PC-3 (cell line): ENCODE data around the gene OMG. TPM values are rescaled to one million over a fixed set of nuclear protein-coding genes. Genes with fewer than 3 reads are reported as not detected.

Experiments
- ATAC-seq: fragments of 200-7000 bp; cut with Tn5 transposase; 2 replicates; pipeline ENCODE4 v1.9.1; 2020; ENCODE audit warnings: mild to moderate bottlenecking, moderate library complexity
- BruUV-seq: library from RNA; stranded (reverse); fragments of 400-500 nt; replicated peaks from 2 replicates; lab custom pipeline; 2021; lab: Mats Ljungman, UMichigan
- CTCF ChIA-PET: fragments of 300-600 bp; sonication (Branson Sonifier 250); formaldehyde crosslinking; loops from one replicate; lab custom pipeline; 2022; ENCODE audit warnings: antibody characterized with exemption; lab: Charles Lee
- POLR2A ChIA-PET: fragments of 300-600 bp; sonication (Branson Sonifier 250); formaldehyde crosslinking; loops from one replicate; lab custom pipeline; 2022; ENCODE audit warnings: antibody characterized with exemption; ENCODE audit not compliant: unreplicated experiment; lab: Charles Lee
- DNase-seq: peaks from one replicate; pipeline ENCODE4 v3.0.0-alpha.2; 2015
- H2AFZ ChIP-seq: fragments of 300-600 bp; sonication (generic); 2 replicates; pipeline ENCODE4 v1.6.0; 2016; ENCODE audit warnings: antibody characterized with exemption, low read length
- H3F3A ChIP-seq: fragments of 300-600 bp; sonication (generic); one replicate; pipeline ENCODE4 v1.6.0; 2017; ENCODE audit warnings: antibody characterized with exemption, low read length, control low read depth, mild to moderate bottlenecking; ENCODE audit not compliant: unreplicated experiment
- H3K27ac ChIP-seq: fragments of 300-600 bp; sonication (generic); 2 replicates; pipeline ENCODE4 v1.5.1; 2016; ENCODE audit warnings: mild to moderate bottlenecking, low read length
- H3K27me3 ChIP-seq: fragments of 300-600 bp; sonication (generic); 2 replicates; pipeline ENCODE4 v1.6.1; 2016; ENCODE audit warnings: low read length, mixed read lengths
- H3K36me3 ChIP-seq: fragments of 300-600 bp; sonication (generic); 2 replicates; pipeline ENCODE4 v1.6.1; 2016; ENCODE audit warnings: low read depth, mixed run types, low read length, mixed read lengths
- H3K4me1 ChIP-seq: fragments of 300-600 bp; sonication (generic); 2 replicates; pipeline ENCODE4 v1.5.1; 2016; ENCODE audit warnings: low read length; ENCODE audit not compliant: insufficient read depth
- H3K4me2 ChIP-seq: fragments of 300-600 bp; sonication (generic); 2 replicates; pipeline ENCODE4 v1.6.0; 2016; ENCODE audit warnings: low read length
- H3K4me3 ChIP-seq: fragments of 300-600 bp; sonication (generic); 2 replicates; pipeline ENCODE4 v1.5.1; 2016; ENCODE audit warnings: mild to moderate bottlenecking, low read length, mixed read lengths
- H3K79me2 ChIP-seq: fragments of 300-600 bp; sonication (generic); 2 replicates; pipeline ENCODE4 v1.6.1; 2017; ENCODE audit warnings: low read length, mixed read lengths
- H3K9ac ChIP-seq: fragments of 300-600 bp; sonication (generic); 2 replicates; pipeline ENCODE4 v1.6.0; 2016; ENCODE audit warnings: mild to moderate bottlenecking, low read length
- H3K9me2 ChIP-seq: fragments of 300-600 bp; sonication (generic); replicated peaks from 2 replicates; pipeline ENCODE4 v1.6.1; 2016; ENCODE audit warnings: mixed run types, low read length, mixed read lengths
- H3K9me3 ChIP-seq: fragments of 300-600 bp; sonication (generic); 2 replicates; pipeline ENCODE4 v1.6.1; 2016; ENCODE audit warnings: low read length, mixed read lengths
- H4K20me1 ChIP-seq: fragments of 300-600 bp; sonication (generic); 2 replicates; pipeline ENCODE4 v1.6.1; 2016; ENCODE audit warnings: low read length, mixed read lengths
- CTCF ChIP-seq: fragments of 300-600 bp; sonication (generic); conservative IDR thresholded peaks from 2 replicates; pipeline ENCODE4 v1.5.1; 2017; ENCODE audit warnings: antibody characterized with exemption, low read depth, mild to moderate bottlenecking, low read length
- EZH2 ChIP-seq: fragments of 300-600 bp; sonication (generic); IDR thresholded peaks from one replicate; pipeline ENCODE4 v1.6.1; 2017; ENCODE audit warnings: antibody characterized with exemption, mild to moderate bottlenecking, low read length; ENCODE audit not compliant: unreplicated experiment
- EZH2phosphoT487 ChIP-seq: fragments of 300-600 bp; sonication (generic); IDR thresholded peaks from 2 replicates; pipeline ENCODE4 v1.6.1; 2018; ENCODE audit warnings: mild to moderate bottlenecking, antibody characterized with exemption, low read length, borderline replicate concordance
- intact Hi-C: fragments of 100-400 bp; cut with micrococcal nuclease; formaldehyde crosslinking; loops from 2 replicates; pipeline ENCODE4 v1.9.0; 2023
- total RNA-seq: library from RNA; depleted of rRNA; stranded (reverse); fragments of >200 nt; gene quantifications from 2 replicates; pipeline ENCODE4 v1.2.3, GENCODE V29; 2014

Gene OMG
- total RNA-seq, 1 experiment from 2014 or later: not detected

DNA sequence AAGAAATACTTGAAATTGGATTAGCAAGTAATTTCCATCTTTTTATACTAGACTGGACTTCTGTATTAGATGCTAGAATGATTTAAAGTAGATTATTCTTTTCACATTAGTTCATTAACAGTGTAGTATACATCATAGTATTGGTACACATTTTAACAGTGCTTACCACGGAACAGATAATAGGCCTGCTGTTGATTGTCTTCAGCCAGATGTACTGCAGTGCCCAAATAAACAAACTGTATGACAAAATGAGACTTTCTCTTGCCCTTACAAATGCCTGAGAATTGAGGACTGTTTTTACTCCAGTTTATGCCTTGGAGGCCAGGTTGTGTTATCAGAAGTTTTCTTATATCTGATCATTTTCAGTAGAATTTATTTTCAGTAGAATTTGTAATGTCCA, 23.8 kb upstream of the OMG start:
- peak overlapping the region; percentile 58 for H3K4me2 ChIP-seq
- no peak overlapping the region for H2AFZ ChIP-seq
- TF ChIP-seq CTCF (no peak), EZH2 (no peak), EZH2phosphoT487 (no peak)
- peak overlapping the region; percentile 16; the same call in 1 of the 2 replicates for H3K9ac ChIP-seq
- intact Hi-C loops: loop anchor here (5.0 kb wide), 1 partner anchor 73 kb away; no protein-coding TSS in a partner anchor
- DNase-seq: no peak
- POLR2A ChIA-PET: no interaction called here
- no peaks in the 10 kb centered on the region for H3F3A ChIP-seq
- no peaks in the 10 kb centered on the region for H3K9me2 ChIP-seq
- CTCF ChIA-PET: no interaction called here
- peak overlapping the region; percentile 59 for H3K27ac ChIP-seq
- H3K79me2 ChIP-seq: no peaks in the 10 kb centered on the region
- H3K4me3 ChIP-seq: no peak overlapping the region
- H3K36me3 ChIP-seq: no peaks in the 10 kb centered on the region
- H3K27me3 ChIP-seq: no peaks in the 10 kb centered on the region
- BruUV-seq: no TSS peak
- no peaks in the 10 kb centered on the region for H3K9me3 ChIP-seq
- H3K4me1 ChIP-seq: peaks cover 18% of the 10 kb centered on the region
- no peaks in the 10 kb centered on the region for H4K20me1 ChIP-seq
- no peak; the same call in 1 of the 2 replicates for ATAC-seq

DNA sequence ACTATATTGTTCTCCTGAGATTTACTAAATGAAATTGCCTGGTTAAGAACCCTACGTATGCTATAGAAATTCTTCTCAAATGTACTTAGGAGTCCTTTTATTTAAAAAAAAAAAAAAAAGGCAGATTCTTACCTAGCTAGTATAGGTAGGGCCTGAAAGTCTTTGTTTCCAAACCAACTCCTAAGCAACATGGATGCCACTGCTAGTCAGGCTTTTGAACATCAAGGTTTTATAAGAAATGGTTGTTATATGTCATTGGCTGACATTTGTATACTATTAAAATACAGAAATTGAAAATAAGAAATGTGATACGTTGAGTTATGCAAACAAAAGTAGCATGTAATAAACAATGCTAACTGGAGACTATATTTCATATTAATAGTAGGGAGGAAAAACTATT, 23.2 kb upstream of the OMG start:
- Histone ChIP-seq H3K27me3 (no peaks in the 10 kb centered on the region), H4K20me1 (no peaks in the 10 kb centered on the region), H2AFZ (no peak overlapping the region), H3K4me2 (no peak overlapping the region), H3K9me2 (no peaks in the 10 kb centered on the region), H3K4me1 (peaks cover 18% of the 10 kb centered on the region), H3K27ac (no peak overlapping the region), H3K9ac (no peak overlapping the region), H3K9me3 (no peaks in the 10 kb centered on the region), H3F3A (no peaks in the 10 kb centered on the region), H3K36me3 (no peaks in the 10 kb centered on the region), H3K79me2 (no peaks in the 10 kb centered on the region), H3K4me3 (no peak overlapping the region)
- BruUV-seq: no TSS peak
- CTCF ChIA-PET: no interaction called here
- TF ChIP-seq EZH2: no peak
- no peak for TF ChIP-seq EZH2phosphoT487
- TF ChIP-seq CTCF: no peak
- POLR2A ChIA-PET: no interaction called here
- intact Hi-C loops: loop anchor here (5.0 kb wide), 1 partner anchor 73 kb away; no protein-coding TSS in a partner anchor
- no peak for DNase-seq
- ATAC-seq: no peak

GRCh38 chr17:31318851-31319661, 22.0 kb upstream of the OMG start:
- no peak overlapping the region for H3K4me3 ChIP-seq
- no peaks in the 10 kb centered on the region for H3K79me2 ChIP-seq
- ATAC-seq (no peak), DNase-seq (no peak)
- H3K27ac ChIP-seq: no peak overlapping the region
- H3K4me2 ChIP-seq: no peak overlapping the region
- H3K9ac ChIP-seq: no peak overlapping the region
- no peak overlapping the region for H2AFZ ChIP-seq
- H3K9me3 ChIP-seq: no peaks in the 10 kb centered on the region
- POLR2A ChIA-PET: no interaction called here
- intact Hi-C loops: loop anchor here (10.0 kb wide), 1 partner anchor 46 kb away; no protein-coding TSS in a partner anchor
- no peaks in the 10 kb centered on the region for H4K20me1 ChIP-seq
- BruUV-seq: no TSS peak
- TF ChIP-seq EZH2 (no peak), EZH2phosphoT487 (no peak), CTCF (no peak)
- no peaks in the 10 kb centered on the region for H3K27me3 ChIP-seq
- H3F3A ChIP-seq: no peaks in the 10 kb centered on the region
- no peaks in the 10 kb centered on the region for H3K9me2 ChIP-seq
- no peaks in the 10 kb centered on the region for H3K36me3 ChIP-seq
- H3K4me1 ChIP-seq: peaks cover 26% of the 10 kb centered on the region
- CTCF ChIA-PET: no interaction called here
